ENCODE measurements around the gene KIAA1958.

Gene KIAA1958

GRCh38 chr9:112554516-112554915, 67.9 kb downstream of the KIAA1958 start:
- H3K4me3 Mint-ChIP-seq = no peak overlapping the region
- H3K9me3 Mint-ChIP-seq = no peaks in the 10 kb centered on the region
- TF ChIP-seq CTCF (IDR thresholded peaks at IDR 0.05; ENCODE audit: unreplicated experiment in 3 of 3) = no peak
- peaks cover 4% of the 10 kb centered on the region for H3K36me3 Mint-ChIP-seq (ENCODE audit: low read depth)
- peaks cover 4% of the 10 kb centered on the region for H3K27me3 Mint-ChIP-seq (ENCODE audit: low read depth)
- H3K4me1 Mint-ChIP-seq = peaks cover 23% of the 10 kb centered on the region
- no peak overlapping the region for H3K27ac Mint-ChIP-seq

- Mint-ChIP-seq H3K9me3 (no peaks in the 10 kb centered on the region), H3K4me1 (peaks cover 22% of the 10 kb centered on the region), H3K27me3 (ENCODE audit: low read depth) (peaks cover 4% of the 10 kb centered on the region), H3K27ac (no peak overlapping the region), H3K4me3 (no peak overlapping the region), H3K36me3 (ENCODE audit: low read depth) (peaks cover 4% of the 10 kb centered on the region)
- TF ChIP-seq CTCF (IDR thresholded peaks at IDR 0.05; ENCODE audit: unreplicated experiment in 3 of 3) = no peak
Measured at GRCh38 chr9:112555101-112555643, 68.5 kb downstream of the KIAA1958 start.

DNA sequence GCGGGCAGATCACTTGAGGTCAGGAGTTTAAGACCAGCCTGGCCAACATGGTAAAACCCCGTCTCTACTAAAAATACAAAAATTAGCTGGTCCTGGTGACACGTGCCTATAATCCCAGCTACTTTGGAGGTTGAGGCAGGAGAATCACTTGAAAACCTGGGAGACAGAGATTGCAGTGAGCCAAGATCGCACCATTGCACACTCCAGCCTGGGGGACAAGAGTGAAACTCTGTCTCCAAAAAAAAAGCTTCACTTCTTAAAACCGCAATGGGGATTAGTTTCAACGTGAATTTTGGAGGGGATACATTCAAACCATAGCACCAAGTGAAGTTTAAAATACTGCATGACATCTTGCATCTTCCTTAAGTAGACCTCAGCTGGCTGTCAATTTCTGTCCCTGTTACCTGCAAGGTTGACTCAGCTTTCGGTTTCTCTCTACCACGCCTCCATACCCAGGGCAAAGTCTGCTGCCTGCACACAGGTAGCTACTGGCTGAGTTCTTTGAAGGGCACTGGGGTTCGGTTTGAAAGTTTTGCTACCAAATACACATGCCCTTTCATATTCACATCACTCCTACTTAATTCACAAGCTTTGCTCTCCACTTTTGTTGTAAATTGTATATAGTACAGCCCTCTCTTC, 69.3 kb downstream of the KIAA1958 start:
- peaks cover 4% of the 10 kb centered on the region for H3K27me3 Mint-ChIP-seq (ENCODE audit: low read depth)
- H3K4me1 Mint-ChIP-seq = peaks cover 22% of the 10 kb centered on the region
- H3K27ac Mint-ChIP-seq = no peak overlapping the region
- no peaks in the 10 kb centered on the region for H3K9me3 Mint-ChIP-seq
- TF ChIP-seq CTCF (IDR thresholded peaks at IDR 0.05; ENCODE audit: unreplicated experiment in 3 of 3) = no peak
- peaks cover 4% of the 10 kb centered on the region for H3K36me3 Mint-ChIP-seq (ENCODE audit: low read depth)
- no peak overlapping the region for H3K4me3 Mint-ChIP-seq

DNA sequence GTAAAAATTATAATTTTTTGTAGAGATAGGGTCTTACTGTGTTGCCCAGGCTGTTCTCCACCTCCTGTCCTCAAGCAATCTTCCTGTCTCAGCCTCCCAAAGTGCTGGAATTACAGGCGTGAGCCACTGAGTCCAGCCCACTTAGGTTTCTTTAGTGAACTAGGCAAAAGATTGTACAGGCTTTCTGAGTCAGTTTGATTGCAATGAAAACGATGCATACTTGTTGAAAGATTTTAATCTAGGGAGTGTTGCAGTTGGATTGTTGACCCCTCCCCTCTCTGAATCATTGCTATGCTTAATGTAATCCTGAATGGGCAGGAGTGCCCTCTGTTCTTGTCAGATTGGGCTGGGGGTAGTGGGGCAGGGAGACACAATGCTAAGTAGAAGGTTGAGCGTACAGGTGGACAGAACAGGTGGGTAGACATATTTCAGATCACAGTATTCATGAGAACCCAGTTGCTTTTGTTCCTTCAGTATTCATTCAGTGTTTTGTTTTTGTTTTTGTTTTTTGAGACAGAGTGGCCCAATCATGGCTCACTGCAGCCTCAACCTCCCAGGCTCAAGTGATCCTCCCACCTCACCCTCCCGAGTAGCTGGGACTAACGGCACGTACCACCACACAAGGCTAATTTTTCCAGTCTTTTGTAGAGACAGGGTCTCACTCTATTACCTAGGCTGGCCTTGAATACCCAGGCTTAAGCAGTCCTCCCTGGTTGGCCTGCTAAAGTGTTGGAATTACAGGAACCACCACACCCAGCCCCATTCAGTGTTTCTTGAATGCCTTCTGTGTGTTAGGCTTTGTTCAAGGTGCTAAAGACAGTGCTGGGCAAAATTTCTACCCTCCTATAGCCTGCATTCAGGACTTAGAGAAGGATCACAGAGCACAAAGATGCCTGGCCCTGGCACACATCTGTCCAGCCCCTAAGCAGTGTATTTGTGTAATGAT, 70.1 kb downstream of the KIAA1958 start:
- no peak overlapping the region for H3K4me3 Mint-ChIP-seq
- H3K9me3 Mint-ChIP-seq = no peaks in the 10 kb centered on the region
- no peak for TF ChIP-seq CTCF (IDR thresholded peaks at IDR 0.05; ENCODE audit: unreplicated experiment in 3 of 3)
- H3K27ac Mint-ChIP-seq = no peak overlapping the region
- H3K27me3 Mint-ChIP-seq (ENCODE audit: low read depth) = peaks cover 4% of the 10 kb centered on the region
- H3K4me1 Mint-ChIP-seq = peaks cover 19% of the 10 kb centered on the region
- peaks cover 4% of the 10 kb centered on the region for H3K36me3 Mint-ChIP-seq (ENCODE audit: low read depth)

DNA sequence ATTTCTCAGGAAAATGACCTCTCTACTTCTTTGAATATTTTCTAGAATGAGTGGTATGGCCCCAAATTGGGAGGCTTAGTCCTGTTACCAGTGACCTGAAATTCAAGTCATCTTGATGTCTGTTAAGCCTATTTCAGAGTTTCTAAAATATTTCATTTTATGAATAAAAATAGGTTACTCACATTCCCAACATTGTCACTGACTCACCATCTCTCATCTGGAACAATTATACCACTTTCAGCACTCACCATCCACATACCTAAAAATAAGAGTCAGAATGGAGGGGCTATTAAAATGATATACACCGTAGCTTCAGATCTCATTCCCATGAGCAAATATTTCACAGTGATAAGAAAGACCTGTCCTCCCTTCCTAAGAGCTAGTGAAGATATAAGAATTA, 71.8 kb downstream of the KIAA1958 start:
- H3K9me3 Mint-ChIP-seq = no peaks in the 10 kb centered on the region
- H3K4me3 Mint-ChIP-seq = no peak overlapping the region
- peaks cover 6% of the 10 kb centered on the region for H3K4me1 Mint-ChIP-seq
- peaks cover 4% of the 10 kb centered on the region for H3K36me3 Mint-ChIP-seq (ENCODE audit: low read depth)
- H3K27me3 Mint-ChIP-seq (ENCODE audit: low read depth) = peaks cover 4% of the 10 kb centered on the region
- no peak overlapping the region for H3K27ac Mint-ChIP-seq
- no peak for TF ChIP-seq CTCF (IDR thresholded peaks at IDR 0.05; ENCODE audit: unreplicated experiment in 3 of 3)

All from nephron (organoid).